HCT116 (cell line): ENCODE measurements around the gene DDX27. TPM values are rescaled to one million over a fixed set of nuclear protein-coding genes. Genes with fewer than 3 reads are reported as not detected.

ENCODE experiments used
- ATAC-seq: fragments of 200-7000 bp; cut with Tn5 transposase; 2 replicates; pipeline ENCODE4 v1.9.1; 2020; ENCODE audit warnings: mild to moderate bottlenecking, moderate library complexity
- BruUV-seq: library from RNA; stranded (reverse); fragments of 400-500 nt; replicated peaks from 2 replicates; lab custom pipeline; 2021; lab: Mats Ljungman, UMichigan
- CTCF ChIA-PET: fragments of 300-600 bp; sonication (Branson Sonifier 250); formaldehyde crosslinking; loops from one replicate; lab custom pipeline; 2021; ENCODE audit warnings: antibody characterized with exemption; lab: Charles Lee
- POLR2A ChIA-PET: fragments of 300-600, 350-600 bp; sonication (Branson Sonifier 250); formaldehyde crosslinking; loops from one replicate; lab custom pipeline; 2021; ENCODE audit warnings: antibody characterized with exemption; lab: Charles Lee
- RAD21 ChIA-PET, 2 experiments: fragments of 300-600 bp; sonication (Branson Sonifier 250); formaldehyde crosslinking; loops; one replicate each; lab custom pipeline; 2023; ENCODE audit warnings: low total read pairs in 2 of 2; ENCODE audit not compliant: uncharacterized antibody in 2 of 2, unreplicated experiment in 2 of 2, low non-redundant PET in 1 of 2; lab: Charles Lee
- DNase-seq: peaks from one replicate; pipeline ENCODE4 v3.0.0-alpha.2; 2010; ENCODE audit warnings: low read depth, low spot score
- H2AFZ ChIP-seq: fragments of 200-600 bp; shearing (Covaris generic), sonication (generic); 2 replicates; pipeline ENCODE4 v1.6.1; 2017; ENCODE audit warnings: low read depth, mixed run types, mixed read lengths, antibody characterized with exemption, low read length; ENCODE audit not compliant: poor library complexity, severe bottlenecking
- H3K27ac ChIP-seq: 2 replicates; pipeline ENCODE4 v1.5.1; 2012; ENCODE audit warnings: low read depth, low read length
- H3K27me3 ChIP-seq: fragments of 200-600 bp; sonication (generic); 2 replicates; pipeline ENCODE4 v1.6.1; 2016; ENCODE audit warnings: mixed run types, low read length, mixed read lengths; ENCODE audit not compliant: insufficient read depth
- H3K36me3 ChIP-seq, 2 experiments: fragments of 200-500 bp in 1 of 2; fragments of 200-600 bp in 1 of 2; sonication (Bioruptor generic) in 1 of 2; sonication (generic) in 1 of 2; 2 replicates each; pipeline versions ENCODE4 v1.5.1 to v1.6.1; 2014 to 2016; ENCODE audit warnings: low read length in 2 of 2, inconsistent platforms in 1 of 2, mixed read lengths in 1 of 2, mixed run types in 1 of 2; ENCODE audit not compliant: insufficient read depth in 2 of 2, control insufficient read depth in 1 of 2
- H3K4me1 ChIP-seq, 2 experiments: fragments of 200-600 bp in 1 of 2; sonication (generic) in 1 of 2; 2 replicates each; pipeline versions ENCODE4 v1.5.1 to v1.6.1; 2012 to 2017; ENCODE audit warnings: low read length in 2 of 2, inconsistent platforms in 1 of 2, mild to moderate bottlenecking in 1 of 2, mixed read lengths in 1 of 2, mixed run types in 1 of 2, moderate library complexity in 1 of 2; ENCODE audit not compliant: insufficient read depth in 2 of 2, control insufficient read depth in 1 of 2
- H3K4me2 ChIP-seq: fragments of 200-600 bp; sonication (generic); 2 replicates; pipeline ENCODE4 v1.6.1; 2017; ENCODE audit warnings: mixed run types, low read length, mixed read lengths
- H3K4me3 ChIP-seq, 2 experiments: fragments of 200-600 bp in 1 of 2; sonication (generic) in 1 of 2; replicated peaks in 1 of 2; 2 replicates each; pipeline ENCODE4 v1.5.1; 2011 to 2016; ENCODE audit warnings: low read length in 2 of 2, control low read depth in 1 of 2, low read depth in 1 of 2, mild to moderate bottlenecking in 1 of 2, mixed read lengths in 1 of 2, mixed run types in 1 of 2
- H3K79me2 ChIP-seq: fragments of 200-600 bp; sonication (generic); 2 replicates; pipeline ENCODE4 v1.6.1; 2017; ENCODE audit warnings: mild to moderate bottlenecking, mixed run types, low read length, moderate library complexity, mixed read lengths; ENCODE audit not compliant: insufficient read depth
- H3K9ac ChIP-seq: fragments of 200-600 bp; sonication (generic); 2 replicates; pipeline ENCODE4 v1.6.1; 2016; ENCODE audit warnings: low read length, mixed read lengths
- H3K9me2 ChIP-seq: fragments of 200-600 bp; sonication (generic), shearing (Covaris generic); 2 replicates; pipeline ENCODE4 v1.6.1; 2017; ENCODE audit warnings: mixed run types, mild to moderate bottlenecking, moderate library complexity; ENCODE audit not compliant: insufficient read depth
- H3K9me3 ChIP-seq, 2 experiments: fragments of 200-500 bp in 1 of 2; fragments of 200-600 bp in 1 of 2; sonication (Bioruptor generic) in 1 of 2; sonication (generic) in 1 of 2; 2 replicates each; pipeline ENCODE4 v1.6.1; 2014 to 2017; ENCODE audit warnings: low read length in 2 of 2, mixed read lengths in 2 of 2, inconsistent platforms in 1 of 2, low read depth in 1 of 2, mild to moderate bottlenecking in 1 of 2, mixed run types in 1 of 2, moderate library complexity in 1 of 2; ENCODE audit not compliant: control insufficient read depth in 1 of 2, insufficient read depth in 1 of 2
- H4K20me1 ChIP-seq: fragments of 200-600 bp; sonication (generic), shearing (Covaris generic); 2 replicates; pipeline ENCODE4 v1.6.1; 2017; ENCODE audit warnings: mixed run types, mild to moderate bottlenecking, moderate library complexity; ENCODE audit not compliant: insufficient read depth
- CBX3 ChIP-seq: IDR thresholded peaks from 2 replicates; pipeline ENCODE4 v1.6.1; 2012; ENCODE audit warnings: low read depth
- CEBPB ChIP-seq: IDR thresholded peaks from 2 replicates; pipeline ENCODE4 v1.6.1; 2012; ENCODE audit warnings: low read depth
- ELF1 ChIP-seq: IDR thresholded peaks from 2 replicates; pipeline ENCODE4 v1.6.1; 2012; ENCODE audit warnings: low read depth, borderline replicate concordance
- JUND ChIP-seq: IDR thresholded peaks from 2 replicates; pipeline ENCODE4 v1.6.1; 2012
- REST ChIP-seq: IDR thresholded peaks from 2 replicates; pipeline ENCODE4 v1.6.1; 2012; ENCODE audit warnings: low read depth
- SIN3A ChIP-seq: IDR thresholded peaks from 2 replicates; pipeline ENCODE4 v1.6.1; 2012; ENCODE audit warnings: low read depth
- SP1 ChIP-seq: IDR thresholded peaks from 2 replicates; pipeline ENCODE4 v1.6.1; 2012; ENCODE audit warnings: low read depth
- SRF ChIP-seq: IDR thresholded peaks from 2 replicates; pipeline ENCODE4 v1.6.1; 2012; ENCODE audit warnings: low read depth
- ZFX ChIP-seq: fragments of 450-650 bp; IDR thresholded peaks from 2 replicates; pipeline ENCODE4 v1.6.1; 2017
- ZNF274 ChIP-seq: fragments of 200-500 bp; sonication (Bioruptor generic); IDR thresholded peaks from 2 replicates; pipeline ENCODE4 v1.6.1; 2014; ENCODE audit warnings: mild to moderate bottlenecking, low read depth, low read length, inconsistent platforms
- intact Hi-C: fragments of 100-400 bp; cut with micrococcal nuclease; formaldehyde crosslinking; loops from 2 replicates; pipeline ENCODE4 v1.10.0; 2022
- total RNA-seq: library from RNA; stranded (reverse); gene quantifications from one replicate; pipeline ENCODE4 v1.2.1, GENCODE V29; 2021; ENCODE audit not compliant: unreplicated experiment

The DDX27 gene
- total RNA-seq, 1 experiment from 2014 or later = 32.1 TPM

- ChIA-PET POLR2A (no interaction called here), RAD21 (interaction anchor here in 1 of 2 experiments (0.7 kb wide), 1 partner anchor 96 kb away, joined by 5 read pairs; no protein-coding TSS in a partner anchor), CTCF (no interaction called here)
- no peak overlapping the region for H3K4me2 ChIP-seq
- no peak overlapping the region for H3K9ac ChIP-seq
- no peaks in the 10 kb centered on the region for H3K27me3 ChIP-seq
- H4K20me1 ChIP-seq = no peaks in the 10 kb centered on the region
- H2AFZ ChIP-seq = no peak overlapping the region
- H3K36me3 ChIP-seq = peaks cover 53 to 55% of the 10 kb centered on the region in 2 experiments; a peak in 3 of 4 replicates
- DNase-seq (no peak), ATAC-seq (no peak)
- no peaks in the 10 kb centered on the region for H3K4me1 ChIP-seq
- intact Hi-C loops = no loop called here
- no peak overlapping the region for H3K27ac ChIP-seq
- H3K9me2 ChIP-seq = no peaks in the 10 kb centered on the region
- peaks cover 3% of the 10 kb centered on the region; the same call in 1 of the 2 replicates for H3K79me2 ChIP-seq
- no peak overlapping the region for H3K4me3 ChIP-seq
- H3K9me3 ChIP-seq = no peaks in the 10 kb centered on the region
- no TSS peak for BruUV-seq
- TF ChIP-seq SRF = no peak
- no peak for TF ChIP-seq CBX3
- no peak for TF ChIP-seq ZFX
- TF ChIP-seq SIN3A = no peak
- TF ChIP-seq CEBPB = no peak
- TF ChIP-seq SP1 = no peak
- no peak for TF ChIP-seq ELF1
- TF ChIP-seq ZNF274 = no peak
- no peak for TF ChIP-seq JUND
- TF ChIP-seq REST = no peak
Observed at GRCh38 chr20:49229381-49229780, 10.2 kb downstream of the DDX27 start.
